Parathyroid adenoma (tissue), 2 donors: ENCODE results near the gene ADAMTS16.
A peak's percentile ranks its signal among the peaks of the same experiment; 100 is the strongest.

ENCODE experiments used
- H2AFZ ChIP-seq: fragments of 300-600 bp; sonication (generic); one replicate; pipeline ENCODE4 v1.7.0; 2017; ENCODE audit warnings: antibody characterized with exemption, mild to moderate bottlenecking
- H3K27ac ChIP-seq: fragments of 300-600 bp; sonication (generic); one replicate; pipeline ENCODE4 v1.7.0; 2017
- H3K27me3 ChIP-seq: fragments of 300-600 bp; sonication (generic); one replicate; pipeline ENCODE4 v1.7.0; 2017; ENCODE audit warnings: low read length; ENCODE audit not compliant: control insufficient read depth, insufficient read depth
- H3K36me3 ChIP-seq: fragments of 300-600 bp; sonication (generic); one replicate; pipeline ENCODE4 v1.7.0; 2017; ENCODE audit warnings: low read length; ENCODE audit not compliant: control insufficient read depth, insufficient read depth
- H3K4me1 ChIP-seq: fragments of 300-600 bp; sonication (generic); one replicate; pipeline ENCODE4 v1.7.0; 2017; ENCODE audit warnings: control low read depth
- H3K4me2 ChIP-seq: fragments of 300-600 bp; sonication (generic); one replicate; pipeline ENCODE4 v1.7.0; 2017; ENCODE audit warnings: low read length
- H3K4me3 ChIP-seq: fragments of 300-600 bp; sonication (generic); one replicate; pipeline ENCODE4 v1.7.0; 2017; ENCODE audit warnings: low read depth, low read length
- H3K79me2 ChIP-seq: fragments of 300-600 bp; sonication (generic); one replicate; pipeline ENCODE4 v1.7.0; 2017; ENCODE audit warnings: control low read depth
- H3K9ac ChIP-seq: fragments of 300-600 bp; sonication (generic); one replicate; pipeline ENCODE4 v1.7.0; 2017; ENCODE audit warnings: mild to moderate bottlenecking
- H3K9me3 ChIP-seq: fragments of 300-600 bp; sonication (generic); one replicate; pipeline ENCODE4 v1.7.0; 2017; ENCODE audit warnings: low read length; ENCODE audit not compliant: control insufficient read depth
- TF ChIP-seq, protein P1 (sequence below): fragments of 300-600 bp; sonication (generic); IDR thresholded peaks from one replicate; pipeline ENCODE4 v1.7.0; 2017; ENCODE audit warnings: antibody characterized with exemption, mild to moderate bottlenecking
- donor health status: primary hyperparathyroidism.

Gene ADAMTS16

DNA sequence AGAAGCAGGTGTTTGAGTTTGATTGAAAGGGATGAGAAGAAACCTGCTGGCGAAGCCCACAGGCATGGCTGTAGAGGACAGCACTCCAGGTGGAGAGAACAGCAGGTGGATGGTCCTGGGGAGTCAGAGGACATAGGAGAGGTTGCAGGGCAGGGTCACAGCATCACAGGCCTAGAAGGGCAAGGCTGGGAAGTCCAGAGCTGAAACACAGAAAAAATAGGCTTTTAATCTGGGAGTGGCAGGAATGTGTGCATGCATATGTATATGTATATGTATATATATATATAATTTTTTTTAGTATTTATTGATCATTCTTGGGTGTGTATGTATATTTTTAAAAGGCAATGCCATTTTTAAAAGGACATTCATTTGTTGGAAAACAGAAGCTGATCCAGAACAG, 118.4 kb downstream of the ADAMTS16 start:
- H3K36me3 ChIP-seq: no peaks in the 10 kb centered on the region
- H3K4me1 ChIP-seq: no peaks in the 10 kb centered on the region
- no peak overlapping the region for H3K4me2 ChIP-seq
- no peaks in the 10 kb centered on the region for H3K79me2 ChIP-seq
- no peak overlapping the region for H3K9ac ChIP-seq
- H3K27me3 ChIP-seq: no peaks in the 10 kb centered on the region
- H2AFZ ChIP-seq: no peak overlapping the region
- H3K9me3 ChIP-seq: no peaks in the 10 kb centered on the region
- TF ChIP-seq, protein P1, sequence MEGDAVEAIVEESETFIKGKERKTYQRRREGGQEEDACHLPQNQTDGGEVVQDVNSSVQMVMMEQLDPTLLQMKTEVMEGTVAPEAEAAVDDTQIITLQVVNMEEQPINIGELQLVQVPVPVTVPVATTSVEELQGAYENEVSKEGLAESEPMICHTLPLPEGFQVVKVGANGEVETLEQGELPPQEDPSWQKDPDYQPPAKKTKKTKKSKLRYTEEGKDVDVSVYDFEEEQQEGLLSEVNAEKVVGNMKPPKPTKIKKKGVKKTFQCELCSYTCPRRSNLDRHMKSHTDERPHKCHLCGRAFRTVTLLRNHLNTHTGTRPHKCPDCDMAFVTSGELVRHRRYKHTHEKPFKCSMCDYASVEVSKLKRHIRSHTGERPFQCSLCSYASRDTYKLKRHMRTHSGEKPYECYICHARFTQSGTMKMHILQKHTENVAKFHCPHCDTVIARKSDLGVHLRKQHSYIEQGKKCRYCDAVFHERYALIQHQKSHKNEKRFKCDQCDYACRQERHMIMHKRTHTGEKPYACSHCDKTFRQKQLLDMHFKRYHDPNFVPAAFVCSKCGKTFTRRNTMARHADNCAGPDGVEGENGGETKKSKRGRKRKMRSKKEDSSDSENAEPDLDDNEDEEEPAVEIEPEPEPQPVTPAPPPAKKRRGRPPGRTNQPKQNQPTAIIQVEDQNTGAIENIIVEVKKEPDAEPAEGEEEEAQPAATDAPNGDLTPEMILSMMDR: no peak
- H3K4me3 ChIP-seq: no peak overlapping the region
- H3K27ac ChIP-seq: no peak overlapping the region

- H3K9ac ChIP-seq: no peak overlapping the region
- no peak overlapping the region for H3K27ac ChIP-seq
- TF ChIP-seq, protein P1: no peak
- no peak overlapping the region for H3K4me2 ChIP-seq
- no peak overlapping the region for H2AFZ ChIP-seq
- H3K4me3 ChIP-seq: no peak overlapping the region
- H3K4me1 ChIP-seq: no peaks in the 10 kb centered on the region
- no peaks in the 10 kb centered on the region for H3K9me3 ChIP-seq
- no peaks in the 10 kb centered on the region for H3K79me2 ChIP-seq
- no peaks in the 10 kb centered on the region for H3K27me3 ChIP-seq
- H3K36me3 ChIP-seq: no peaks in the 10 kb centered on the region
Measured at GRCh38 chr5:5264727-5265126, 124.6 kb downstream of the ADAMTS16 start.

GRCh38 chr5:5266297-5266696, 126.2 kb downstream of the ADAMTS16 start:
- no peak overlapping the region for H3K4me3 ChIP-seq
- H3K79me2 ChIP-seq: no peaks in the 10 kb centered on the region
- H2AFZ ChIP-seq: no peak overlapping the region
- no peak overlapping the region for H3K27ac ChIP-seq
- no peak overlapping the region for H3K9ac ChIP-seq
- H3K36me3 ChIP-seq: no peaks in the 10 kb centered on the region
- H3K27me3 ChIP-seq: no peaks in the 10 kb centered on the region
- no peaks in the 10 kb centered on the region for H3K4me1 ChIP-seq
- TF ChIP-seq, protein P1: no peak
- H3K9me3 ChIP-seq: no peaks in the 10 kb centered on the region
- no peak overlapping the region for H3K4me2 ChIP-seq

- Histone ChIP-seq H3K9ac (no peak overlapping the region), H3K4me1 (no peaks in the 10 kb centered on the region), H2AFZ (no peak overlapping the region), H3K4me3 (no peak overlapping the region), H3K9me3 (no peaks in the 10 kb centered on the region), H3K27me3 (no peaks in the 10 kb centered on the region), H3K36me3 (no peaks in the 10 kb centered on the region), H3K27ac (no peak overlapping the region), H3K79me2 (no peaks in the 10 kb centered on the region), H3K4me2 (no peak overlapping the region)
- TF ChIP-seq, protein P1: no peak
Measured at GRCh38 chr5:5270161-5270560, 130.0 kb downstream of the ADAMTS16 start.

DNA sequence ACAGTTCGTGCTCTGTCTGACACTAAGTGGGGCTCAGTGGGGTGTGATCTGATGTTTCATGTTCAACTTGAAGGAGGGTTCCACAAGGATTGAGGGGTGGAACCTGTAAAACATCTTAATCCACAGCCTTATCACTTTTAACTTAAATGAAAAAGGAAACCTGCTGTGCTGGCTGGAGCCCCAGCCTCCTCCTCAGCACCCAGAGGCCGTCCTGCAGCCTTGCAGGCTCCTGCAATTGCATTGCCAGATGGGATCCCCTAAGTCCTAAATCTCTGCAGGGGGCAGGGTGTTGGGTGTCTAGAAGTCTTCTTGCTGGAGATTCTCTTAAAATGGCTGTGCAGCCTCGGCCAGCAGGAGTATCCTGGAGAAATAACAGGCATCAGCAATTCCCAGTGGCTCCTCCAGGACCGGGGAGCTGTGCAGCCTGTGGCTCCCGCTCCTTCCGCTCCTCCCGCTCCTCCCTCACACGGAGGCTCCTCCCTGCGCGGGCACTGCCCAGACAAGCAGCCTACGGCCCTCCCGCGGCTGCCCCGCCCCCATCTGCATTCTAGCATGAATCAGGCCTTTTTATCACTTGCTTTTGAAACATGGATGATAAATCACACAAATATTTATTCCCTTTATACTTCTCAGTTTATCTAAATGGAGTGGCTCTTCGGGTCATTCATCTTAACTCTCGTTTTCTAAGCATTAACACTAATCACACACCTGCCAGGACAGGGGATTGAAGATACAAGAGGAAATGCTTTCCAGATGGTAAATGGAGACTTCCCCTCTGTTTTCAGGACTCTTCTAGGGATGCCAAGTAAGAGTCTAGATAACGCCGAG, 131.0 kb downstream of the ADAMTS16 start:
- no peak overlapping the region for H3K9ac ChIP-seq
- no peaks in the 10 kb centered on the region for H3K36me3 ChIP-seq
- H3K4me3 ChIP-seq: peak overlapping the region; percentile 38
- H2AFZ ChIP-seq: no peak overlapping the region
- H3K27me3 ChIP-seq: no peaks in the 10 kb centered on the region
- peak overlapping the region; percentile 64 for H3K4me2 ChIP-seq
- TF ChIP-seq, protein P1: no peak
- H3K27ac ChIP-seq: no peak overlapping the region
- no peaks in the 10 kb centered on the region for H3K79me2 ChIP-seq
- H3K9me3 ChIP-seq: no peaks in the 10 kb centered on the region
- H3K4me1 ChIP-seq: no peaks in the 10 kb centered on the region
